NT2/D1 (cell line): ENCODE measurements around the gene PGC.
A peak's percentile ranks its signal among the peaks of the same experiment; 100 is the strongest.

Experiments
- SUZ12 ChIP-seq: IDR thresholded peaks from 2 replicates; pipeline ENCODE4 v1.6.1; 2011; ENCODE audit not compliant: insufficient read length, insufficient read depth; ENCODE audit errors: extremely low read depth
- YY1 ChIP-seq: IDR thresholded peaks from 2 replicates; pipeline ENCODE4 v1.6.1; 2011; ENCODE audit not compliant: insufficient read length, insufficient read depth
- ZNF274 ChIP-seq: IDR thresholded peaks from 2 replicates; pipeline ENCODE4 v1.6.1; 2011; ENCODE audit warnings: mild to moderate bottlenecking, low read depth, low read length

- peak; percentile 72 for TF ChIP-seq YY1
- TF ChIP-seq SUZ12: no peak
- no peak for TF ChIP-seq ZNF274
These were observed 40.2 kb upstream of the PGC start, which contains the start of gene TOMM6 for GRCh38 chr6:41787219-41787917.
